GM19193 (cell line): Measurements from ENCODE around the gene ST8SIA6.

ENCODE experiments used
- POLR2A ChIP-seq: IDR thresholded peaks from 4 replicates; pipeline ENCODE4 v1.6.1; 2011; ENCODE audit not compliant: insufficient read depth, insufficient read length; ENCODE audit errors: extremely low read depth

Gene ST8SIA6

DNA sequence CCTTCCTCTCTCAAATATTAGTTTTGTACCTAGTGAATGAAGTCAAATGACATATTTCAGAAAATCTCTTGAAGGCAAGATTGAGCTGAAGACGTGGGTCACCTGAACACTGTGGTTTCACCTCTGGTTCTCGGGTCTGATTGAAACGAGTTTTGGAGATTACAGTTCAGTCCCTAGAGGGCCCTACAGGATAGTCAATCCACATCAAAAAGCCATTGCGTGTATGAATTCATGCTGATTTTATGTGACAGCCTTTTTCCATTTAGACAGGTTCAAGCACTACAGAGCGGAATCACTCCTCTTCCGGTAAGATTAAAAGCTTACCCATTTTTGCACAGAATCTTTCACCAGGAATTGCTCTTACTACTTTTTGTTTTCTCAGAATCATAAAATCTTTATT, 164.2 kb downstream of the ST8SIA6 start:
- TF ChIP-seq POLR2A: no peak

DNA sequence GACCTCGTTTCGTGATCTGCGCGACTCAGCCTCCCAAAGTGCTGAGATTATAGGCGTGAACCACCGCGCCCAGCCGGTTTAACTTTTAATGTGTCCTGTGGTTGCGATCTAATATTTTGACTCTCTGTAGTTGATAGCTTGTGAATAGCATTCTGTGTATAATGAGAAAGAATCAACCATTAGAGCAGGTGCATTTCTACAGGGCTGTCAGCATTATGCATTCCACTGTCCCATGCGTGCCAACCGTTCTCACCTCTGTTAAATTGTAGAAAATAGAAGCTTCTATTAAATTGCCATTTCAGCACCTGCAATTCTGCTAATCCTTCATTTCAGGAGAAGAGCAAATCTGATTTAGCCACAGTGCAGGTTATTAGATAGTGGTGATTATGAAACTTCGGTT, 164.6 kb downstream of the ST8SIA6 start:
- TF ChIP-seq POLR2A: no peak

DNA sequence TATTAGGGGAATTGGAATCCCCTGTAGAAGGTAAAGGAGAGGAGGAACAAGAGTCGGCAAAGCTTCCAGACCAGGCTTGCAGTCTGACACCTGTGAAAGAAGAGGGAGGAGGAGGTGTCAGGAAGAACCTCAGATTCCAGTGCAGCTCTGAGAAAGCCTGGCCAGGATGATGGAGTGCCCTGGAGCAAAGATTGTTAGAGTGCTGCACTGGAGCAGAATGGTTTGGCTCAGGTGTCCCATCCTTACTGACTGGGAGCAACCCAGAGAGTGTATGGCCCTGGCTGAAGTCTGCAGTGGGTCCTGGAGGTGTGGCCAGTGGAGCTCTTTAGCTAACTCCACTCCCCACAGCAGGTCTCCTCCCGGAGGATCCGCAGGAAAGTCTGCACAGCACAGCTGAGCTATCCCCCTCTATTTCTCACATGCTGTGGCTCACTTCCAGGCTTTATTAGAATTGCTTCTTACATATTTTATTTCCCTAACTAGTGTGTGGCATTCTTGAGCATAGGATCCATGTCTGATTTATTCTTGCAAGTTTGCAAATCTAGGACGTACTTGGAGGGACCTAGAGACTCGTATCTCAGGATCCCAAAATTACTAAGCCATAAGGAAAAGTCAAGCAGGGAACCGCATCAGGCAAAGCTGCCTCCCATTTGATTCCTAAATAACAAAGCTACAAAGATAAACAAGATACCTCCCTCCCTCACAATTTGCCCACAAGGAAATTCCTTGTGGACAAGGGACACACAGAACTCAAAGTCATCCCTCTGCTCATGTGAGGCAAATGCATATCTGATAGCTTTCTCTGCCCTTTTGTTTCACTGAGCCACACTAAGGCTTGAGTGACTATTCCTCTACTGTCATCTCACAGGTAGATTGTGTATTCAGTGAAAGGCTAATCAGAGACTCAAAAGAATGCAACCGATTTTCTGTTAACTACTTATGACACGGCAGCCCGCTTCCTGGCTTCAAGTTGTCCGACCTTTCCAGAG, 167.5 kb downstream of the ST8SIA6 start:
- TF ChIP-seq POLR2A: no peak

DNA sequence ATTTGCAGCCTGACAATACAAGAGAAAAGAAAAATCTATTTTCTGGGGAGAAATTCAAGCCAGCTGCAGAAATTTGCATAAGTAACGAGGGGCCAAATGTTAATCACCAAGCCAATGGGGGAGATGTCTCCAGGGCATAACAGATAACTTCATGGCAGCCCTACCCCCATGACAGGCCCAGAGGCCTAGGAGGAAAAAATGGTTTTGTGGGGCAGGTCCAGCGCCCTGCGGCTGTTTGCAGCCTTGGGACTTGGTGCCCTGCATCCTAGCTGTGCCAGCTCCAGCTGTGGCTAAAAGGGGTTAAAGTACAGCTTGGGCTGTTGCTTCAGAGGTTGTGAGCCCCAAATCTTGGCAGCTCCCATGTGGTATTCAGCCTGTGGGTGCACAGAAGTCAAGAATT, 172.1 kb downstream of the ST8SIA6 start:
- no peak for TF ChIP-seq POLR2A

DNA sequence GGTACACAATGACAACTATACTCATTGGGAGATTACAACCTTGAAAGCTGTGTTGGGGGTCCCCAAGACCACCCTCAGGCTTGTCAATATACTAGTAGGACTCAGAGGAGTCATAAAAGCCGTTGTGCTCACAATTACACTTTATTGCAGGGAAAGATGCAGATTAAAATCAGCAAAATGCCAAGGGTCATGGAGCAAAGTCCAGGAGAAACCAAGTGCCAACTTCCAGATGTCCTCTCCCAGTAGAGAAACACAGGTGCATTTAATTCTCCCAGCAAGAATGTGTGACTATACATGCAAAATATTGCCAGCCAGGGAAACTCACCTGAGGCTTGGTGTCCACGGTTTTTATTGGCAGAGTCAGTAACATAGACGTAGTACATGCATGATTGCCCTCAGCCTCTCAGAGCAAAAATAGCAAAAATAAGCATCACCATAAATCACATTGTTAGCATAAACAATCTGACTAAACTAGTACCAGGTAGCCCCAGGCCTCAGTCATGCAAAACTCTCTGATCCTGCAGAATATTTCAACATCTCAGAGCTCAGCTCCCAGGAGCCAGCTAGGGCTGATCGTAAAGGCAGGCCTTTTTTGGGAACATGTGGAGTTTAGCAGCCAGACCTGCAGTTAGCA, 175.7 kb downstream of the ST8SIA6 start:
- TF ChIP-seq POLR2A: no peak

DNA sequence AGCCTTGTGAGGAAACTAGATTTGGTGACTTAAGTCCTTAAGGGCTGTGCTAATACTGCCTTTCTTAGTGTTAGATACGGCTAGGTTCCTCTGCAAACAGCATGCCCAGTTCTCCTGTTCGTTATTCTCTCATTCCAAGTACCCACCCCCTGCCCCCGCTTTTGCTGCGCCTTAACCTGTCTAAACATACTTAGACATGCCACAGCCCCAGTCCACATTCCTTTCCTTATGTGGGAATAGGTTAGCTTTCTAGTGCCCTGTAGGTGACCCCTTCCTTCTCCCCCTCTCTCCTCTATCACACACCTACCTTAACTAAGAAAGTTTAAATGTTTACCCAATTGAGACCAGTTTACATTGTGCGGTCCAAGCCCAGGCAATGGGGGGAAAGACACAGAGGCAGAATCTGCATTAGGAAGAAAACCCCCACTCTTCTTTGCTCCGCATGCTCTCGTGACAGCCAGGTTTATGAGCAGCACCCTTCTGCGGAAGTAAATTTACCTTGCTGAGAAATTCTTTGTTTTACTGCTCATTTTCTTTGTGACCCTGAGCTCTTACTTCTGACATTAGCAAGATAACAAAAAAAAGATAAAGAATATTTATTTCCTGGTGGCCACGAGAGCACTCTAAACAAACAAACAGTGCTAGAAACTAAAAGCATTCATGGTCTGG, 177.5 kb downstream of the ST8SIA6 start:
- TF ChIP-seq POLR2A: no peak

DNA sequence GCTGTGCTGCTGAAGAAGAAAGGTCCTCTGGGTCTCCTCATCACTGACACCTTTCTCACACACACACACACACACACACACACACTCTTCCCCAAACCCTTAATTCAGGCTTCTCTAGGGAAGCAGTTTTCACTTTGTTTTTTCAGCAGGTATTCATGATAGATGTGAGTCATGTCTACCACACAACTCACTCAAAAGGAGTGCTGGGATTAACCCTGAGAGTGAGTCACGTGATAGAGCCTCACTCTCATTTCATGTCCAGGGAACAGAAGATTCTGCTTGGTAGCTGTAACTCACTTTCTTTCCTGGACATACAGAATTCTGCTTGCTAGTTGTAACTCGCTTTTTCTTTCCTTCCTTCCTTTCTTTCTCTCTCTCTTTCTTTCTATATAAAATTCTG, 181.0 kb downstream of the ST8SIA6 start:
- TF ChIP-seq POLR2A: no peak

DNA sequence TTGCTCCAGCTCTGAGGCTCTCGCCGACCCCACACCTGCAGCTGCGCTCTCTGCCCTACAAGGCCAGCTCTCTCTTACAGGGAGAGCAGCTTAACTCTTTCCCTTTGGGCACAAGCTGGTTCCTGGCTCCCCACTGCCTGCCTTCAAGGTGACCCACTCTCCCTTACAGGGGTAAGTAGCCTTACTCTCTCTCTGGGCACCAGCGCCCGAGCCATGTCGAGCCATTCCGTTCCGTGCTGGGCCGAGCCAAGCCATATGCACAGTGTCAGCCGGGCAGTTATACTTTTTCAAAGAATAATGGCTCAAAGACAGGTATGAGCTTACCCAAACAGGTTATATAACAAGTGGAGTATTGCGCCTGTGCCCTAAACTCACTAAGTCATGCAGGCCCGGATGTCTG, 181.7 kb downstream of the ST8SIA6 start:
- no peak for TF ChIP-seq POLR2A
